DMS53 treated with DMSO at 0.1 percent for 48 hours (cell line): ENCODE measurements around the gene ISCU.
A peak's percentile ranks its signal among the peaks of the same experiment; 100 is the strongest.
"Not testable (repeated sequence)": the region's sequence is repeated elsewhere in the genome, so short reads cannot be mapped to it uniquely, and the experiment has no call there.

ENCODE experiments used
- DNase-seq: peaks from one replicate; lab custom pipeline; 2025; ENCODE audit not compliant: unreplicated experiment; lab: John Stamatoyannopoulos, UW

ISCU gene

GRCh38 chr12:108616941-108617858 is 54.8 kb downstream of the ISCU start:
- no peak for DNase-seq

DNA sequence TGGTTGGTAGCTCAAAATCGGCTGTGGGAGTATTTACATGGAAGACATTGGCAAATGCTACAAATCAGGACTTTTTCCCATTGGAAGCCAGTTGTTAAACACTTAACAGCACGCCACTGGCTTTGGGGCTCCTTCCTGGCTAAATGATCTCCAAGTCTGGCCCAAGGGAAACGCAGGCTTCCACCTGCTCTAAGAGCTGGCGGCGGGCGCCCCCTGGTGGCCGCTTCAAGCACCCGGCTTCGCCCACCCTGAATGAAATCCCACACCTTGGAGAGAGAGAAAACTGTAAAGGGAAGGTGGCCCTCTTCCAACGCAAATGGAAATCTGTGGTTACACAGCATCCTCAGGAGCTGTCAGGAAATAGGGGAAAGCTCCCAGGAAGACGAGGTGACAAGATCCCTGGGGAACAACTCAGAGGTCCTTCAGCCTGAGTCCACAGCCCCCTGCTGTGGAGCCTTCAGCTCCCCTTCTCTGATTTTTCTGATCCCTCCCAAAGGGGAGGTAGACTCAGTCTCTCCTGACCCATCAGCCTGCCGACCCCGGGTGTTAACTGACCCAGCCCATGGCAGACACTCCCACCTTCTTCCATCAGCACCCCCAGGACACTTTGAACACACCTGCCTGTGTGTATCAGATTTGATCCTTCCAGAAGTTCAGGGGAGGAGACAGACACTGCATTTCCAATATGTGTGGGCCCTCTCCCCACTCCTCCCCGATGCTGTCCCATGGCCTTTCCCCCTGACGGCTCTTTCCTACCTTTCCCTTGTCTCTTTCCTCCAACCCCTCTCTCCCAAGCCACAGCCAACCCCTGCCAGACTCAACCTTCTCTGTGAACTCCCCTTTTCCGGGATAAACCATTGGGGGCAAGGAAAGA is 55.9 kb downstream of the ISCU start:
- DNase-seq, result peak; percentile 83

GRCh38 chr12:108618953-108619274 is 56.5 kb downstream of the ISCU start:
- not testable (repeated sequence) for DNase-seq
